ENCODE data around the gene CYP20A1.
"Not testable (repeated sequence)": the region's sequence is repeated elsewhere in the genome, so short reads cannot be mapped to it uniquely, and the experiment has no call there.

DNA sequence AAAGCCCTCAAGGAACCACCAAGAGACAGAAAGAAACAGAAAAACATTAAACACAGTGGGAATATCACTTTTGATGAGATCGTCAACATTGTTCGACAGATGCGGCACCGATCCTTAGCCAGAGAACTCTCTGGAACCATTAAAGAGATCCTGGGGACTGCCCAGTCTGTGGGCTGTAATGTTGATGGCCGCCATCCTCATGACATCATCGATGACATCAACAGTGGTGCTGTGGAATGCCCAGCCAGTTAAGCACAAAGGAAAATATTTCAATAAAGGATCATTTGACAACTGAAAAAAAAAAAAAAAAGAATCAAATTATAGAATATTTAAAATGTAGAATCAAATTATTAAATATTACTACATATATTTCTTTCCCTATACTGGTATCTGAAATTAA lies 47.8 kb upstream of the CYP20A1 start:
- TF ChIP-seq, protein P1, sequence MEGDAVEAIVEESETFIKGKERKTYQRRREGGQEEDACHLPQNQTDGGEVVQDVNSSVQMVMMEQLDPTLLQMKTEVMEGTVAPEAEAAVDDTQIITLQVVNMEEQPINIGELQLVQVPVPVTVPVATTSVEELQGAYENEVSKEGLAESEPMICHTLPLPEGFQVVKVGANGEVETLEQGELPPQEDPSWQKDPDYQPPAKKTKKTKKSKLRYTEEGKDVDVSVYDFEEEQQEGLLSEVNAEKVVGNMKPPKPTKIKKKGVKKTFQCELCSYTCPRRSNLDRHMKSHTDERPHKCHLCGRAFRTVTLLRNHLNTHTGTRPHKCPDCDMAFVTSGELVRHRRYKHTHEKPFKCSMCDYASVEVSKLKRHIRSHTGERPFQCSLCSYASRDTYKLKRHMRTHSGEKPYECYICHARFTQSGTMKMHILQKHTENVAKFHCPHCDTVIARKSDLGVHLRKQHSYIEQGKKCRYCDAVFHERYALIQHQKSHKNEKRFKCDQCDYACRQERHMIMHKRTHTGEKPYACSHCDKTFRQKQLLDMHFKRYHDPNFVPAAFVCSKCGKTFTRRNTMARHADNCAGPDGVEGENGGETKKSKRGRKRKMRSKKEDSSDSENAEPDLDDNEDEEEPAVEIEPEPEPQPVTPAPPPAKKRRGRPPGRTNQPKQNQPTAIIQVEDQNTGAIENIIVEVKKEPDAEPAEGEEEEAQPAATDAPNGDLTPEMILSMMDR (conservative IDR thresholded peaks at IDR 0.05): not testable (repeated sequence)
- not testable (repeated sequence) for TF ChIP-seq ZFX (IDR thresholded peaks at IDR 0.05)
